ENCODE data around the gene HBA2.
"Not testable (repeated sequence)": the region's sequence is repeated elsewhere in the genome, so short reads cannot be mapped to it uniquely, and the experiment has no call there.

HBA2 gene

GRCh38 chr16:194516-194915, 21.8 kb downstream of the HBA2 start:
- DNase-seq (ENCODE audit: low spot score) = no peak

- peak; percentile 24 for DNase-seq (ENCODE audit: low spot score)
Measured at GRCh38 chr16:200388-200787, 27.7 kb downstream of the HBA2 start.

- no peak for DNase-seq (ENCODE audit: low spot score)
Measured at GRCh38 chr16:203246-203645, 30.6 kb downstream of the HBA2 start.

GRCh38 chr16:204046-204445, 31.4 kb downstream of the HBA2 start:
- DNase-seq (ENCODE audit: low spot score) = not testable (repeated sequence)

- not testable (repeated sequence) for DNase-seq (ENCODE audit: low spot score)
Measured at GRCh38 chr16:209359-209758, 36.7 kb downstream of the HBA2 start.

GRCh38 chr16:211631-212180, 39.0 kb downstream of the HBA2 start:
- DNase-seq (ENCODE audit: low spot score) = not testable (repeated sequence)

- no peak for DNase-seq (ENCODE audit: low spot score)
Measured at GRCh38 chr16:212999-213398, 40.3 kb downstream of the HBA2 start.

GRCh38 chr16:220021-220420, 47.3 kb downstream of the HBA2 start:
- no peak for DNase-seq (ENCODE audit: low spot score)

Measured in RKO (cell line).